ENCODE results near the gene KMT2D. TPM values are rescaled to one million over a fixed set of nuclear protein-coding genes. Genes with fewer than 3 reads are reported as not detected.

KMT2D gene
- total RNA-seq, 2 experiments from 2014 or later: 47.9 to 49.0 TPM

DNA sequence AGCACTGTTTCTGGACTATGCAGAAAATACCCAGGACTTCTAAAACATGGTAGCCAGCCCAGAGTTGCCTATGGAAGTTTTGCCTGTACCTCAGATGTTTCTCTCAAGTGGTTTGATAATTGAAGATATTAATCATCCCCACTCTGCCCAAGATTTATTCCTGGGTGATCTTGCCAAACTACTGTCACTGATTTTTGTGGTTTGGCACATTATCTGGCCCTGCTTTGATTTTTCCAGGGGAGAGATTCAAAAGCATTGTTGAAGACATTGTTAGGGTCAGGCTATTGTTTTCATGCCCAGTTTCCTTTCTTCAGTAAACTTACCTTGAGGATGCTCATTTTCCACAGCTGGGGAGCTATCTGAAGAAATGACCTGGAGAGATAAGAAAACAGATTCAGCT, 47.9 kb downstream of the KMT2D start:
- intact Hi-C loops (cut with micrococcal nuclease): no loop called here
- H3K9me3 Mint-ChIP-seq: no peaks in the 10 kb centered on the region
- peaks cover 45% of the 10 kb centered on the region for H3K36me3 Mint-ChIP-seq
- ChIA-PET POLR2A (interaction anchor here (0.6 kb wide), 1 partner anchor 206 kb away, joined by 3 read pairs; no protein-coding TSS in a partner anchor), CTCF (interaction anchor here (2.1 to 8.1 kb wide), 3 partner anchors 24 to 51 kb away, joined by 7 to 34 read pairs (median 8); partner anchors contain the start of gene WNT1)
- H3K27me3 Mint-ChIP-seq: no peaks in the 10 kb centered on the region
- DNase-seq: no peak
- H3K27ac Mint-ChIP-seq: no peak overlapping the region
- H3K4me1 Mint-ChIP-seq (ENCODE audit: low read depth): peaks cover 27% of the 10 kb centered on the region
- H3K4me3 Mint-ChIP-seq: no peak overlapping the region

Other genes with a start within 250 kb of the KMT2D start
- 10 to 100 TPM; 18.3 to 19.0 TPM for gene CACNB3, start 242.3 kb downstream of the KMT2D start, total RNA-seq
- 100 to 1,000 TPM; 119 to 121 TPM for gene DDX23, start 208.6 kb downstream of the KMT2D start, total RNA-seq
- 1 to 10 TPM; 2.4 to 3.5 TPM for gene RND1, start 194.9 kb downstream of the KMT2D start, total RNA-seq
- gene FKBP11, start 135.3 kb downstream of the KMT2D start, total RNA-seq: 10 to 100 TPM; 82.0 to 89.0 TPM
- gene ARF3, start 103.3 kb downstream of the KMT2D start, total RNA-seq: 100 to 1,000 TPM; 110 to 121 TPM
- gene WNT10B, start 89.1 kb downstream of the KMT2D start, total RNA-seq: under 1 TPM; 0.10 to 0.21 TPM
- not detected for gene WNT1, start 82.5 kb downstream of the KMT2D start, total RNA-seq
- gene DDN, start 61.4 kb downstream of the KMT2D start, total RNA-seq: under 1 TPM; 0.22 to 0.26 TPM
- gene PRKAG1, start 42.0 kb downstream of the KMT2D start, total RNA-seq: 10 to 100 TPM; 52.0 to 55.8 TPM
- 10 to 100 TPM; 15.6 to 16.1 TPM for gene RHEBL1, start 9.2 kb upstream of the KMT2D start, total RNA-seq
- gene DHH, start 34.0 kb upstream of the KMT2D start, total RNA-seq: not detected
- gene LMBR1L, start 50.1 kb upstream of the KMT2D start, total RNA-seq: 10 to 100 TPM; 55.0 to 59.1 TPM
- gene TUBA1B, start 70.6 kb upstream of the KMT2D start, total RNA-seq: 1,000 to 10,000 TPM; 2,573 to 2,575 TPM
- 10 to 100 TPM; 86.4 to 88.7 TPM for gene TUBA1A, start 128.3 kb upstream of the KMT2D start, total RNA-seq
- 100 to 1,000 TPM; 353 to 360 TPM for gene TUBA1C, start 204.3 kb upstream of the KMT2D start, total RNA-seq
- gene PRPH, start 234.4 kb upstream of the KMT2D start, total RNA-seq: not detected

All from activated CD4-positive, alpha-beta memory T cell treated with anti-CD3 and anti-CD28 coated beads for 36 hours (primary cell).